B cell (primary cell): ENCODE data around the gene ARL4C. TPM values are rescaled to one million over a fixed set of nuclear protein-coding genes. Genes with fewer than 3 reads are reported as not detected.
A peak's percentile ranks its signal among the peaks of the same experiment; 100 is the strongest.

Experiments used
- ATAC-seq: fragments of 200-7000 bp; cut with Tn5 transposase; one replicate; pipeline ENCODE4 v1.10.0; 2021; ENCODE audit warnings: low read depth, mild to moderate bottlenecking, moderate number of reproducible peaks, moderate library complexity
- CTCF ChIA-PET: fragments of 350-600 bp; sonication (Branson Sonifier 250); formaldehyde crosslinking; loops from one replicate; lab custom pipeline; 2021; ENCODE audit warnings: antibody characterized with exemption, inconsistent platforms; lab: Charles Lee
- POLR2A ChIA-PET: fragments of 350-600 bp; sonication (Branson Sonifier 250); formaldehyde crosslinking; loops from one replicate; lab custom pipeline; 2021; ENCODE audit warnings: antibody characterized with exemption; lab: Charles Lee
- DNase-seq: peaks from one replicate; pipeline ENCODE4 v3.0.0; 2013
- H2AFZ ChIP-seq: 2 replicates; pipeline ENCODE4 v1.6.1; 2012; ENCODE audit warnings: mild to moderate bottlenecking, low read depth, low read length; ENCODE audit not compliant: insufficient read depth, poor library complexity, severe bottlenecking
- H3K27ac ChIP-seq, 2 donors: 1 replicate in 1 of 2; 2 replicates in 1 of 2; pipeline ENCODE4 v1.5.1; 2012 to 2013; ENCODE audit warnings: low read length in 2 of 2, mild to moderate bottlenecking in 2 of 2, moderate library complexity in 1 of 2
- H3K27me3 ChIP-seq, 4 experiments: fragments of 200-600 bp in 1 of 4; sonication (generic) in 1 of 4; replicated peaks in 1 of 4; 1 replicate in 2 of 4; 2 replicates in 2 of 4; pipeline versions ENCODE4 v1.6.1 to v1.7.0; 2013 to 2016; ENCODE audit warnings: low read length in 3 of 4, mild to moderate bottlenecking in 2 of 4, mixed read lengths in 1 of 4, moderate library complexity in 1 of 4; ENCODE audit not compliant: insufficient read depth in 4 of 4, control insufficient read depth in 3 of 4; ENCODE audit errors: control extremely low read depth in 1 of 4
- H3K36me3 ChIP-seq, 2 experiments: replicated peaks in 1 of 2; 1 replicate in 1 of 2; 2 replicates in 1 of 2; pipeline versions ENCODE4 v1.6.1 to v1.7.1; 2013; ENCODE audit warnings: low read length in 1 of 2; ENCODE audit not compliant: insufficient read depth in 2 of 2, control insufficient read depth in 1 of 2; ENCODE audit errors: control extremely low read depth in 1 of 2, extremely low read depth in 1 of 2
- H3K4me1 ChIP-seq, 2 donors: fragments of 200-600 bp in 1 of 2; sonication (generic) in 1 of 2; 1 replicate in 1 of 2; 2 replicates in 1 of 2; pipeline versions ENCODE4 v1.5.1 to v1.6.1; 2013 to 2017; ENCODE audit warnings: low read length in 2 of 2; ENCODE audit not compliant: control insufficient read depth in 2 of 2, insufficient read depth in 2 of 2
- H3K4me2 ChIP-seq: replicated peaks from 2 replicates; pipeline ENCODE3; 2012; ENCODE audit warnings: mild to moderate bottlenecking, low read depth, low read length; ENCODE audit not compliant: poor library complexity, severe bottlenecking
- H3K4me3 ChIP-seq, 5 experiments: fragments of 200-600 bp in 1 of 5; sonication (generic) in 1 of 5; 1 replicate in 3 of 5; 2 replicates in 2 of 5; pipeline versions ENCODE4 v1.5.1 to v1.7.0; 2011 to 2016; ENCODE audit warnings: low read length in 4 of 5, mild to moderate bottlenecking in 4 of 5, low read depth in 2 of 5, control low read depth in 1 of 5, moderate library complexity in 1 of 5; ENCODE audit not compliant: insufficient read depth in 1 of 5; ENCODE audit errors: control extremely low read depth in 1 of 5, extremely low read depth in 1 of 5
- H3K79me2 ChIP-seq: fragments of 200-600 bp; sonication (generic); one replicate; pipeline ENCODE4 v1.6.0; 2016; ENCODE audit warnings: low read length; ENCODE audit not compliant: control insufficient read depth, insufficient read depth
- H3K9ac ChIP-seq: fragments of 200-600 bp; sonication (generic); 2 replicates; pipeline ENCODE4 v1.6.1; 2017; ENCODE audit warnings: mild to moderate bottlenecking, low read length, moderate library complexity
- H3K9me3 ChIP-seq, 3 donors: one replicate each; pipeline versions ENCODE4 v1.6.1 to v1.7.1; 2013; ENCODE audit warnings: low read length in 2 of 3; ENCODE audit not compliant: control insufficient read depth in 2 of 3, insufficient read depth in 1 of 3; ENCODE audit errors: control extremely low read depth in 1 of 3
- H4K20me1 ChIP-seq: 2 replicates; pipeline ENCODE4 v1.6.0; 2012; ENCODE audit warnings: mild to moderate bottlenecking, low read length; ENCODE audit not compliant: insufficient read depth, control insufficient read depth, poor library complexity, severe bottlenecking
- H3K27ac Mint-ChIP-seq: one replicate; pipeline ENCODE4 v1.8.0; 2021; ENCODE audit warnings: mixed read lengths
- H3K27me3 Mint-ChIP-seq: one replicate; pipeline ENCODE4 v1.8.0; 2021; ENCODE audit warnings: mixed read lengths
- H3K4me1 Mint-ChIP-seq: one replicate; pipeline ENCODE4 v1.8.0; 2021; ENCODE audit warnings: mixed read lengths
- H3K4me3 Mint-ChIP-seq: one replicate; pipeline ENCODE4 v1.8.0; 2021; ENCODE audit warnings: mixed read lengths
- H3K9me3 Mint-ChIP-seq: one replicate; pipeline ENCODE4 v1.8.0; 2022; ENCODE audit warnings: mixed read lengths; ENCODE audit not compliant: insufficient read depth
- CTCF ChIP-seq: fragments of 200-600 bp; IDR thresholded peaks from one replicate; pipeline ENCODE4 v1.8.0; 2022; ENCODE audit warnings: antibody characterized with exemption, mild to moderate bottlenecking
- EZH2 ChIP-seq: IDR thresholded peaks from 2 replicates; pipeline ENCODE4 v1.6.1; 2012; ENCODE audit warnings: borderline replicate concordance, low read depth, mild to moderate bottlenecking, moderate library complexity, low read length; ENCODE audit not compliant: insufficient read depth, poor library complexity, severe bottlenecking
- WGBS: methylation state at CpG from one replicate; pipeline ENCODE4 v1.1.5; 2013; ENCODE audit warnings: missing lambda C conversion rate; ENCODE audit not compliant: insufficient coverage; 5-methylcytosine and 5-hydroxymethylcytosine counted together
- intact Hi-C: fragments of 100-400 bp; cut with micrococcal nuclease; formaldehyde crosslinking; loops from one replicate; pipeline ENCODE4 v1.10.0; 2022
- polyA plus RNA-seq: library from polyadenylated mRNA; depleted of rRNA; stranded (reverse); fragments of >200 nt; gene quantifications from 2 replicates; pipeline ENCODE4 v1.2.3, GENCODE V29; 2012
- total RNA-seq, 2 donors: library from RNA; stranded (reverse); fragments of 120-200 nt in 1 of 2; gene quantifications; 1 replicate in 1 of 2; 2 replicates in 1 of 2; pipeline versions ENCODE4 v1.2.3 to v1.2.4, GENCODE V29; 2013 to 2022

Gene ARL4C
- total and polyA plus RNA-seq, 2 donors (not counting 1 experiment from before 2014, with no cell fraction given), result 20.2 to 22.5 TPM

GRCh38 chr2:234487356-234487755, 9.5 kb downstream of the ARL4C start:
- no peak overlapping the region for H3K4me3 Mint-ChIP-seq
- Histone ChIP-seq H3K27ac (no peak overlapping the region), H4K20me1 (peaks cover 49% of the 10 kb centered on the region), H3K9me3 (no peaks in the 10 kb centered on the region), H3K27me3 (peaks cover 0 to 4% (median 0%) of the 10 kb centered on the region in 4 experiments), H3K4me2 (no peak overlapping the region), H3K4me3 (no peak overlapping the region), H3K9ac (no peak overlapping the region), H3K4me1 (peaks cover 79 to 85% of the 10 kb centered on the region in 2 donors), H2AFZ (no peak overlapping the region), H3K79me2 (peaks cover 42% of the 10 kb centered on the region), H3K36me3 (peaks cover 0 to 13% of the 10 kb centered on the region in 2 experiments)
- H3K27ac Mint-ChIP-seq, result no peak overlapping the region
- peaks cover 72% of the 10 kb centered on the region for H3K4me1 Mint-ChIP-seq
- no peak for ATAC-seq
- H3K9me3 Mint-ChIP-seq, result no peaks in the 10 kb centered on the region
- H3K27me3 Mint-ChIP-seq, result no peaks in the 10 kb centered on the region
- no peak for DNase-seq
- CTCF ChIA-PET, result no interaction called here
- TF ChIP-seq CTCF (no peak), EZH2 (no peak)
- 100% methylated on average over 2 of the region's 3 CpGs for WGBS
- intact Hi-C loops, result no loop called here
- POLR2A ChIA-PET, result interaction anchor here (0.7 kb wide), 1 partner anchor 61 kb away, joined by 4 read pairs; no protein-coding TSS in a partner anchor

GRCh38 chr2:234483568-234484251, 13.2 kb downstream of the ARL4C start:
- peaks cover 45 to 50% of the 10 kb centered on the region in 2 donors for H3K4me1 ChIP-seq
- peak overlapping the region; percentile 48 to 59 for H3K27ac ChIP-seq
- H3K79me2 ChIP-seq, result peaks cover 27% of the 10 kb centered on the region
- H3K9ac ChIP-seq, result peak overlapping the region; percentile 25
- no peak overlapping the region for H2AFZ ChIP-seq
- peak overlapping the region; percentile 60 for H3K4me2 ChIP-seq
- peaks cover 0 to 8% of the 10 kb centered on the region in 2 experiments for H3K36me3 ChIP-seq
- peaks cover 41% of the 10 kb centered on the region for H3K4me1 Mint-ChIP-seq
- POLR2A ChIA-PET, result interaction anchor here (0.9 to 1.9 kb wide), 2 partner anchors 12 to 72 kb away, joined by 4 to 17 read pairs; partner anchors contain the start of gene ARL4C
- H3K27me3 ChIP-seq, result peaks cover 0 to 4% (median 0%) of the 10 kb centered on the region in 4 experiments
- H3K27ac Mint-ChIP-seq, result peak overlapping the region; percentile 33
- no peaks in the 10 kb centered on the region for H3K9me3 Mint-ChIP-seq
- peaks cover 27% of the 10 kb centered on the region for H4K20me1 ChIP-seq
- DNase-seq (peak; percentile 90), ATAC-seq (peak; percentile 87)
- 0% methylated on average over 5 of the region's 9 CpGs for WGBS
- H3K4me3 Mint-ChIP-seq, result peak overlapping the region; percentile 61
- TF ChIP-seq CTCF (peak; percentile 71), EZH2 (no peak)
- peak overlapping the region in 1 of 5 experiments; percentile 27 for H3K4me3 ChIP-seq
- intact Hi-C loops, result loop anchor here (1.0 to 5.0 kb wide), 4 partner anchors 15 to 176 kb away; no protein-coding TSS in a partner anchor
- no peaks in the 10 kb centered on the region for H3K9me3 ChIP-seq
- no peaks in the 10 kb centered on the region for H3K27me3 Mint-ChIP-seq
- CTCF ChIA-PET, result interaction anchor here (0.6 to 2.3 kb wide), 21 partner anchors 10 to 348 kb away, joined by 3 to 12 read pairs (median 5); partner anchors contain the start of gene ARL4C
